ENCODE results near the gene OSM. TPM values are rescaled to one million over a fixed set of nuclear protein-coding genes. Genes with fewer than 3 reads are reported as not detected.

Gene OSM
- total RNA-seq, 3 donors from 2014 or later: 1.3 to 2.5 (median 1.3) TPM

DNA sequence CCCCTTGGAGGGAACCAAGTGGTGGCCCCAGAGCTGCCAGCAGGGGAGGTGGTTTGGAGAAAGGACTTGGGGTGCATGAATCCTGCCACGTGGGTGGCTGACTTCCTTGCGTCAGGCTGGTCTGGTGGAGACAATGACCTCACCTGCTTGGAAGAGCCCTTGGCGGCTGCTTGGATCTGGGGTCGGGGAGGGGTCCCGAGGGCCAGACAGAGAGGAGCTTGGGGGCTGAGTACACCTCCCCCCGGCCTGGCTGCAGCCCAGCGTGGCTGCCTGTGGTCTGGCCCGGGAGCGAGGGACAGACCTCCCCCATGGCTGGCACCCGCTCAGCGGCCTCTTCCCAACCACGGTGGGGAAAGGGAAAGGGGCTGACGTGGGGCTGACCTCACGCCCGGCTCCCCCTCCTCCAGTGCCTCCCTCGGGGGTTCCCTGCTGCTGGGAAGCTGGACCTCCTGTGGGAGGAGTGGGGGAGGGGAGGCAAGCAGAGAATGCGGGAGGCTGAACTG lies 33.9 kb downstream of the OSM start:
- DNase-seq (ENCODE audit: low spot score in 2 of 2): no peak

GRCh38 chr22:30230787-30231461 lies 35.7 kb downstream of the OSM start:
- no peaks in the 10 kb centered on the region for H3K27me3 ChIP-seq
- TF ChIP-seq CTCF (IDR thresholded peaks at IDR 0.05) (no peak), POLR2AphosphoS5 (IDR thresholded peaks at IDR 0.05) (no peak), POLR2A (IDR thresholded peaks at IDR 0.05) (no peak)
- intact Hi-C loops (cut with DNase I; ENCODE audit: low total_unique reads): no loop called here
- peaks cover 0 to 6% of the 10 kb centered on the region in 2 donors for H3K4me1 ChIP-seq
- H3K27ac ChIP-seq: no peak overlapping the region
- no peak for DNase-seq (ENCODE audit: low spot score in 2 of 2)
- no peaks in the 10 kb centered on the region for H3K36me3 ChIP-seq
- H3K4me3 ChIP-seq: no peak overlapping the region
- no peaks in the 10 kb centered on the region for H3K9me3 ChIP-seq

More for the DNA sequence above, 33.9 kb downstream of the OSM start:
- Histone ChIP-seq H3K9me3 (no peaks in the 10 kb centered on the region), H3K27me3 (no peaks in the 10 kb centered on the region), H3K36me3 (no peaks in the 10 kb centered on the region), H3K27ac (no peak overlapping the region), H3K4me1 (peaks cover 0 to 8% of the 10 kb centered on the region in 2 donors), H3K4me3 (no peak overlapping the region)
- intact Hi-C loops (cut with DNase I; ENCODE audit: low total_unique reads): no loop called here
- no peak for TF ChIP-seq CTCF (IDR thresholded peaks at IDR 0.05)
- TF ChIP-seq POLR2AphosphoS5 (IDR thresholded peaks at IDR 0.05): no peak
- TF ChIP-seq POLR2A (IDR thresholded peaks at IDR 0.05): no peak

- H3K27me3 ChIP-seq: no peaks in the 10 kb centered on the region
- H3K36me3 ChIP-seq: no peaks in the 10 kb centered on the region
- TF ChIP-seq POLR2A (IDR thresholded peaks at IDR 0.05): no peak
- no peak for TF ChIP-seq POLR2AphosphoS5 (IDR thresholded peaks at IDR 0.05)
- TF ChIP-seq CTCF (IDR thresholded peaks at IDR 0.05): no peak
- no peaks in the 10 kb centered on the region for H3K9me3 ChIP-seq
- peaks cover 0 to under 1% of the 10 kb centered on the region in 2 donors for H3K4me1 ChIP-seq
- no peak overlapping the region for H3K4me3 ChIP-seq
- H3K27ac ChIP-seq: no peak overlapping the region
- intact Hi-C loops (cut with DNase I; ENCODE audit: low total_unique reads): no loop called here
- no peak for DNase-seq (ENCODE audit: low spot score in 2 of 2)
These were observed 36.3 kb downstream of the OSM start for GRCh38 chr22:30230330-30230729.

DNA sequence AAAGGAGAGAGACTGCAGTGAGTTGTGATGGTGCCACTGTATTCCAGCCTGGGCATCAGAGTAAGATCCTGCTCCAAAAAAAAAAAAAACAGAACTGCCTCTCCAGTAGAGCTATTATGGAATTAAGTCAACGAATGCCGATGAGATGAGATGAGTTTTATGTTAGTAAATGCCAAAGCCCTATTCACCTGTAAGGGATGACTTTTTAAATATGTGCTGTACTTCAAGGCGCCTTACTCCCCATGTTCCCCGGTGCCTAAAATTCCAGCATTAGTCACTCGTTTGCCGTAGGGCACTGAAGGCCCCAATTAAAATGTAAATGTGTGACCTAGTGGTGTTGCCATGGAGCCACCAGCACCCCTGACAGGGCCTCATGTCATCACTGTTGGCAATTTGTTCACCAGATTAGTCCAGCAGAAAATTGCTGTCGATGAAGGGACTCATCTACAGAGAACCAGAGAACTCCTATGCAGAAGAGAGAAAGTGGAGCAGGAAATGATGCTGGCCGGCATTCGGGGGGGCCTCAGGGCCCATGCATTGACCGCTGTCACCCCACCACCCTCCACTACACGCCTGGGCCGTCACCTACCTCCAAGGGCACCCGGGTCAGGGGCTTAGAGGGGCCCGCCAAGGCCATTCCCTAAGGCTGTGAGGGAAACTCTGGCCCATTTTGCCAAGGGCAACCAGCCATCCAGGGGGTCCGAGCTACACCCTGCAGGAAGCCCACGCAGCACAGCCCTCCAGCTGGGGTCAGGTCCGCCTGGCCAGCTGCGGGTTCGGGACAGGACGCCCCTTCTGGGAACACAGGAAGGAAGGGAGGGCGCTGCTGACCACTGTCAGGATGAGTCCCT lies 37.9 kb downstream of the OSM start:
- no peak overlapping the region for H3K4me3 ChIP-seq

More for the DNA sequence above, 37.9 kb downstream of the OSM start:
- peak overlapping the region in 1 of 2 donors; percentile 29 for H3K27ac ChIP-seq
- no peaks in the 10 kb centered on the region for H3K9me3 ChIP-seq
- H3K27me3 ChIP-seq: no peaks in the 10 kb centered on the region
- no peak for TF ChIP-seq POLR2A (IDR thresholded peaks at IDR 0.05)
- TF ChIP-seq CTCF (IDR thresholded peaks at IDR 0.05): no peak
- no peak for DNase-seq (ENCODE audit: low spot score in 2 of 2)
- no peaks in the 10 kb centered on the region for H3K36me3 ChIP-seq
- no peaks in the 10 kb centered on the region for H3K4me1 ChIP-seq
- intact Hi-C loops (cut with DNase I; ENCODE audit: low total_unique reads): no loop called here
